Measurements from ENCODE around the gene TET1.
"Not testable (repeated sequence)": the region's sequence is repeated elsewhere in the genome, so short reads cannot be mapped to it uniquely, and the experiment has no call there.

Gene TET1

DNA sequence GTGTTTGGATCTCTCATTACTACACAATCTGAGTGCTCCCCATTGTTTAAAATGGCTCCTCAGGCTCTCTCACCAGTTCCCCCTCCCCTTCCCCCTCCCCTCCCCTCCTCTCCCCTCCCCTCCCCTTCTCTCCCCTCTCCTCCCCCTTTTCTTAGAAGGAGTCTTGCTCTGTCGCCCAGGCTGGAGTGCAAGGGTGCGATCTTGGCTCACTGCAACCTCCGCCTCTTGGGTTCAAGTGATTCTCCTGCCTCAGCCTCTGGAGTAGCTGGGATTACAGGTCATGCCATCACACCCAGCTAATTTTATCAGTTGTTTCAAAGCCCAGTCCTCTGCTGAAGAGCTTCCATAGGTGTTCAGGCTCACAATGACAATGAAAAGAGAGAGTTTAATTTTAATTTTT lies 157.3 kb downstream of the TET1 start:
- DNase-seq = no peak

- DNase-seq = peak; percentile 93 to 99 (median 96)
These were observed 160.9 kb downstream of the TET1 start, which contains the start of gene CCAR1 for GRCh38 chr10:68720793-68721672. Gene CCAR1, plus strand, starts transcription at chr10:68721239. Its CDS starts 1,266 bp downstream, at chr10:68722505.

DNA sequence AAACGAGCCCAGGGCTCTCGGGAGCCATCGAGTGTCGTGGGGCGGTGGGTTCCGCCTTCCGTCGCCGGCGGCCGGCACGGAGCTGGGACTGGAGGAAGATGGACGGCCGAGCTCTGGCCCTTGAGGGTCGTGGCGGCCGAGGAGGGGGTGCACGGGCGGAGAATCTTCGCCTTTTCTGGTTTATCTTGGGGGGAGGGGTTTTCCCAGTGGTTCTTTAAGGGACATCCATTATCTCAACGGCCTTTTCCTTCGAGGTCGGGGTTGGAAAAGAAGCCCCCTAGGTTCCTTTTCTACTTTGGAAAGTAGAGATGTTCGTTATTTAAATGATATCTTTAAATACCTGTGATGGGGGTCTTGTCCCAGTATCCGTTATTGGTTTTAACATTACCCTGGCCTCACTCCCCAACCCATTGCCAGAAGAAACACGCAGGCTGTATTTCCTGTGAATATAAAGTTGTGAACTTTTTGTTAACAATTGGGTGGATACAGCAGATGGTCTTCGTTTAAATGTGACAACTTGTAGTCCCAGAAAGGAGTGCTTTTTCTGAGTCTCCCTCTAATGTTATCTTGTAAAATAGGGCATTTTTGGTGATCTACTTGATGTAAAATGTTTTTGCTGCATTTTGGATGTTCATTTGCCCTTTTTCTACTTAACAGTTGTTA lies 161.7 kb downstream of the TET1 start:
- no peak for DNase-seq

- DNase-seq = no peak
These were observed 164.9 kb downstream of the TET1 start for GRCh38 chr10:68725016-68725415.

DNA sequence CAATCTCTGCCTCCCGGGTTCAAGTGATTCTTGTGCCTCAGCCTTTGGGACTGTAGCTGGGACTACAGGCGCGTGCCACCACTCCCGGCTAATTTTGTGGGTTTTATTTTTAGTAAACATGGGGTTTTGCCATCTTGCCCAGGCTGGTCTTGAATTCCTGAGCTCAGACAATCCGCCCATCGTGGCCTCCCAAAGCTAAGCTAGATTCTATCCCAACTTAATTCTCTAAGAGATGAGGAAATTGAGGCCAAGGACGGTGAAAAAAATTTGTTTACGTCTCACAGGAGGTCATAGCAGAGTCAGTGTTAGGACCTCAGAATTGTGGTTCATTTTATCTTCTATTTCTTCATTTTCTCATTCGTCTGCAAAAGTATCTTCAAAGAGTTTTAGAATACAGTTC lies 167.0 kb downstream of the TET1 start:
- DNase-seq = no peak

- DNase-seq = no peak
These were observed 172.5 kb downstream of the TET1 start for GRCh38 chr10:68732651-68733050.

GRCh38 chr10:68734349-68734748 lies 174.2 kb downstream of the TET1 start:
- DNase-seq = no peak

GRCh38 chr10:68735119-68735518 lies 175.0 kb downstream of the TET1 start:
- no peak for DNase-seq

GRCh38 chr10:68735739-68736138 lies 175.6 kb downstream of the TET1 start:
- not testable (repeated sequence) for DNase-seq

- DNase-seq = not testable (repeated sequence)
These were observed 180.5 kb downstream of the TET1 start for GRCh38 chr10:68740676-68741075.

- DNase-seq = no peak
These were observed 182.3 kb downstream of the TET1 start for GRCh38 chr10:68742397-68742796.

Measured in T-helper 1 cell (primary cell).